ENCODE measurements around the gene SULT2B1. TPM values are rescaled to one million over a fixed set of nuclear protein-coding genes. Genes with fewer than 3 reads are reported as not detected.

The SULT2B1 gene
- total RNA-seq, 1 donor from 2014 or later: 14.4 TPM

- no peaks in the 10 kb centered on the region for H3K36me3 ChIP-seq
- no peak for ATAC-seq
- intact Hi-C loops (cut with DNase I): no loop called here
- no peak overlapping the region for H3K4me3 ChIP-seq
- no peak overlapping the region for H3K27ac ChIP-seq
- TF ChIP-seq CTCF (IDR thresholded peaks at IDR 0.05): no peak
- no peaks in the 10 kb centered on the region for H3K27me3 ChIP-seq (ENCODE audit: low read depth)
- no peaks in the 10 kb centered on the region for H3K4me1 ChIP-seq
- no peaks in the 10 kb centered on the region for H3K9me3 ChIP-seq
- DNase-seq: no peak
Observed at GRCh38 chr19:48603001-48603400, 51.0 kb downstream of the SULT2B1 start.

- ATAC-seq: no peak
- TF ChIP-seq CTCF (IDR thresholded peaks at IDR 0.05): no peak
- Histone ChIP-seq H3K4me1 (no peaks in the 10 kb centered on the region), H3K36me3 (no peaks in the 10 kb centered on the region), H3K27me3 (ENCODE audit: low read depth) (no peaks in the 10 kb centered on the region), H3K27ac (no peak overlapping the region), H3K9me3 (no peaks in the 10 kb centered on the region), H3K4me3 (no peak overlapping the region)
- DNase-seq: no peak
- intact Hi-C loops (cut with DNase I): no loop called here
Observed at GRCh38 chr19:48603449-48603848, 51.5 kb downstream of the SULT2B1 start.

- ATAC-seq (no peak), DNase-seq (no peak)
- Histone ChIP-seq H3K36me3 (no peaks in the 10 kb centered on the region), H3K4me1 (no peaks in the 10 kb centered on the region), H3K9me3 (no peaks in the 10 kb centered on the region), H3K27me3 (ENCODE audit: low read depth) (no peaks in the 10 kb centered on the region), H3K4me3 (no peak overlapping the region), H3K27ac (no peak overlapping the region)
- intact Hi-C loops (cut with DNase I): no loop called here
- no peak for TF ChIP-seq CTCF (IDR thresholded peaks at IDR 0.05)
Observed at GRCh38 chr19:48603850-48604249, 51.9 kb downstream of the SULT2B1 start.

GRCh38 chr19:48606463-48607358, 54.7 kb downstream of the SULT2B1 start, which contains the start of gene SPACA4:
TSS of gene SPACA4 (plus strand) at chr19:48606742. CDS start at chr19:48606979, 237 bp downstream.
- no peaks in the 10 kb centered on the region for H3K9me3 ChIP-seq
- no peaks in the 10 kb centered on the region for H3K27me3 ChIP-seq (ENCODE audit: low read depth)
- H3K36me3 ChIP-seq: no peaks in the 10 kb centered on the region
- H3K27ac ChIP-seq: no peak within 1 kb of the TSS
- no peak within 1 kb of the TSS for H3K4me3 ChIP-seq
- no peak for TF ChIP-seq CTCF (IDR thresholded peaks at IDR 0.05)
- intact Hi-C loops (cut with DNase I): no loop called here
- DNase-seq (no peak), ATAC-seq (no peak)
- no peaks in the 10 kb centered on the region for H3K4me1 ChIP-seq

- no peaks in the 10 kb centered on the region for H3K9me3 ChIP-seq
- no peak for TF ChIP-seq CTCF (IDR thresholded peaks at IDR 0.05)
- no peak overlapping the region for H3K27ac ChIP-seq
- intact Hi-C loops (cut with DNase I): no loop called here
- H3K4me1 ChIP-seq: no peaks in the 10 kb centered on the region
- H3K27me3 ChIP-seq (ENCODE audit: low read depth): no peaks in the 10 kb centered on the region
- H3K36me3 ChIP-seq: no peaks in the 10 kb centered on the region
- H3K4me3 ChIP-seq: no peak overlapping the region
- ATAC-seq (no peak), DNase-seq (no peak)
Observed at GRCh38 chr19:48607359-48607755, 55.4 kb downstream of the SULT2B1 start.
